Kidney (tissue), 14 donors: ENCODE measurements around the gene PIAS2. TPM values are rescaled to one million over a fixed set of nuclear protein-coding genes. Genes with fewer than 3 reads are reported as not detected.

ENCODE experiments used
- DNase-seq, 5 donors: peaks; one replicate each; pipeline ENCODE4 v3.0.0-alpha.2; 2013 to 2020
- FAIRE-seq: peaks from 2 replicates; lab custom pipeline; 2012; peaks lifted over from hg19 to GRCh38; lab: Jason Lieb, UNC
- H3K27ac ChIP-seq, 2 donors: one replicate each; pipeline ENCODE4 v1.7.0; 2013; ENCODE audit warnings: low read depth in 2 of 2, low read length in 2 of 2, inconsistent platforms in 1 of 2
- H3K27me3 ChIP-seq: one replicate; pipeline ENCODE4 v1.7.1; 2013; ENCODE audit warnings: low read length, inconsistent platforms; ENCODE audit not compliant: control insufficient read depth, insufficient read depth
- H3K36me3 ChIP-seq, 3 donors: one replicate each; pipeline versions ENCODE4 v1.7.0 to v1.7.1; 2013; ENCODE audit warnings: low read length in 3 of 3, control low read depth in 1 of 3, inconsistent platforms in 1 of 3; ENCODE audit not compliant: insufficient read depth in 3 of 3, control insufficient read depth in 2 of 3
- H3K4me1 ChIP-seq, 3 donors: one replicate each; pipeline versions ENCODE4 v1.7.0 to v1.7.1; 2013; ENCODE audit warnings: low read length in 3 of 3, inconsistent platforms in 1 of 3, low read depth in 1 of 3; ENCODE audit not compliant: control insufficient read depth in 2 of 3, insufficient read depth in 2 of 3
- H3K4me3 ChIP-seq, 3 donors: one replicate each; pipeline versions ENCODE4 v1.7.0 to v1.8.1; 2013; ENCODE audit warnings: low read length in 3 of 3, control low read depth in 1 of 3, inconsistent platforms in 1 of 3
- H3K9ac ChIP-seq, 3 donors: one replicate each; pipeline versions ENCODE4 v1.7.0 to v1.7.1; 2013; ENCODE audit warnings: low read length in 3 of 3, control low read depth in 1 of 3, inconsistent platforms in 1 of 3
- H3K9me3 ChIP-seq, 3 donors: one replicate each; pipeline versions ENCODE4 v1.7.0 to v1.7.1; 2013; ENCODE audit warnings: low read length in 3 of 3, control low read depth in 1 of 3, inconsistent platforms in 1 of 3; ENCODE audit not compliant: control insufficient read depth in 2 of 3, insufficient read depth in 1 of 3
- intact Hi-C: fragments of 100-400 bp; cut with DNase I; formaldehyde crosslinking; loops from one replicate; pipeline ENCODE4 v1.11.1; 2022
- polyA plus RNA-seq: library from polyadenylated mRNA; stranded (reverse); fragments of 350-450 nt; fragmentation: Illumina TruSeq; extraction: RNeasy Lipid Tissue Mini Kit (QIAGEN cat#74804); gene quantifications from one replicate; pipeline ENCODE4 v1.2.3, GENCODE V29; 2014; ENCODE audit warnings: low read depth, low replicate concordance; ENCODE audit not compliant: insufficient read depth
- total RNA-seq: library from RNA; stranded (reverse); fragmentation: NEBNext Ultra II Directional; extraction: Animal tissue kit (Norgen Biotek cat#: 25700); gene quantifications from one replicate; pipeline ENCODE4 v1.2.1, GENCODE V29; 2021
- TF ChIP-seq, protein P1 (sequence below): IDR thresholded peaks from 3 replicates; pipeline ENCODE4 v1.5.1; 2012; ENCODE audit warnings: mild to moderate bottlenecking, moderate library complexity, borderline replicate concordance; ENCODE audit not compliant: insufficient read depth; ENCODE audit errors: extremely low read depth
- donor health status: control.
- donor health status: control.
- donor health status: control.
- donor health status: control.
- donor health status: control.
- donor health status: DM: yes; HTN: yes; CAD: no.
- donor health status: Normal renal cell carcinoma (clear cell type).

The PIAS2 gene
- total and polyA plus RNA-seq, 2 donors from 2014 or later = 9.9 to 41.2 TPM

DNA sequence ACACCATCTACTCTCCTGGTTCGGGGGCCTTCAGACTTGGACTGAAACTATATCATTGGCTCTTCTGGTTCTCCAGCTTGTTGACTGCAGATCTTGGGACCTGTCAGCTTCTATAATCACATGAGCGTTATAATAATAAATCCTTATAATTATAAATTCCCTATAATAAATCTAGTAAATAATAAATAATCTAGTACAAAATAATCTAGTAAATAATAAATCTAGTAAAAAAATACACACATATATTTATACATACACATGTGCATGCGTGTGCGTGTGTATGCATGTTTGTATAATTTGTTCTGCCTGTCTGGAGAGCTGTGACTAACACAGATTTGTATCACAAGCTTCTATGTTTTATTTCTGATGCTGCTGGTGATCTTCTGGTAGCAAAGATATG lies 40.9 kb upstream of the PIAS2 start:
- FAIRE-seq = no peak
- Histone ChIP-seq H3K4me1 (no peaks in the 10 kb centered on the region), H3K36me3 (no peaks in the 10 kb centered on the region), H3K27ac (no peak overlapping the region), H3K4me3 (no peak overlapping the region), H3K9ac (no peak overlapping the region), H3K27me3 (no peaks in the 10 kb centered on the region), H3K9me3 (no peaks in the 10 kb centered on the region)
- DNase-seq = no peak
- intact Hi-C loops = no loop called here
- TF ChIP-seq, protein P1, sequence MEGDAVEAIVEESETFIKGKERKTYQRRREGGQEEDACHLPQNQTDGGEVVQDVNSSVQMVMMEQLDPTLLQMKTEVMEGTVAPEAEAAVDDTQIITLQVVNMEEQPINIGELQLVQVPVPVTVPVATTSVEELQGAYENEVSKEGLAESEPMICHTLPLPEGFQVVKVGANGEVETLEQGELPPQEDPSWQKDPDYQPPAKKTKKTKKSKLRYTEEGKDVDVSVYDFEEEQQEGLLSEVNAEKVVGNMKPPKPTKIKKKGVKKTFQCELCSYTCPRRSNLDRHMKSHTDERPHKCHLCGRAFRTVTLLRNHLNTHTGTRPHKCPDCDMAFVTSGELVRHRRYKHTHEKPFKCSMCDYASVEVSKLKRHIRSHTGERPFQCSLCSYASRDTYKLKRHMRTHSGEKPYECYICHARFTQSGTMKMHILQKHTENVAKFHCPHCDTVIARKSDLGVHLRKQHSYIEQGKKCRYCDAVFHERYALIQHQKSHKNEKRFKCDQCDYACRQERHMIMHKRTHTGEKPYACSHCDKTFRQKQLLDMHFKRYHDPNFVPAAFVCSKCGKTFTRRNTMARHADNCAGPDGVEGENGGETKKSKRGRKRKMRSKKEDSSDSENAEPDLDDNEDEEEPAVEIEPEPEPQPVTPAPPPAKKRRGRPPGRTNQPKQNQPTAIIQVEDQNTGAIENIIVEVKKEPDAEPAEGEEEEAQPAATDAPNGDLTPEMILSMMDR = no peak

DNA sequence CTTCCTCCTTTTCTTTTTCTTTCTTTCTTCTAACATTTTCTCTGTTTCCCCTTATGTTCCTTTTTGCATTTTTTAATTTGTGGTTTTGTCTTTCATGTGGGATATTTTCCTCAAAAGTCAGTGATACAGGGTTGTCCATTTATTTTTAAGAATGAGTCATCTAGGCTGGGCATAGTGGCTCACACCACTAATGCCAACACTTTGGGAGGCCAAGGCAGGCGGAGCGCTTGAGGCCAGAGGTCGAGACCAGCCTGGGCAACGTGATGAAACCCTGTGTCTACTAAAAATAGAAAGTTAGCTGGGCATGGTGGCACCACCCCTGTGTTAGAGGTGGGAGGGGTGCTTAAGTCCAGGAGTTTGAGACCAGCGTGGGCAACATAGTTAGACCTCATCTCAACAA lies 35.9 kb upstream of the PIAS2 start:
- no peak overlapping the region for H3K9ac ChIP-seq
- H3K27me3 ChIP-seq = no peaks in the 10 kb centered on the region
- TF ChIP-seq, protein P1 = no peak
- no peak overlapping the region for H3K4me3 ChIP-seq
- intact Hi-C loops = no loop called here
- no peak overlapping the region for H3K27ac ChIP-seq
- FAIRE-seq (no peak), DNase-seq (no peak)
- no peaks in the 10 kb centered on the region for H3K4me1 ChIP-seq
- no peaks in the 10 kb centered on the region for H3K36me3 ChIP-seq
- no peaks in the 10 kb centered on the region for H3K9me3 ChIP-seq

DNA sequence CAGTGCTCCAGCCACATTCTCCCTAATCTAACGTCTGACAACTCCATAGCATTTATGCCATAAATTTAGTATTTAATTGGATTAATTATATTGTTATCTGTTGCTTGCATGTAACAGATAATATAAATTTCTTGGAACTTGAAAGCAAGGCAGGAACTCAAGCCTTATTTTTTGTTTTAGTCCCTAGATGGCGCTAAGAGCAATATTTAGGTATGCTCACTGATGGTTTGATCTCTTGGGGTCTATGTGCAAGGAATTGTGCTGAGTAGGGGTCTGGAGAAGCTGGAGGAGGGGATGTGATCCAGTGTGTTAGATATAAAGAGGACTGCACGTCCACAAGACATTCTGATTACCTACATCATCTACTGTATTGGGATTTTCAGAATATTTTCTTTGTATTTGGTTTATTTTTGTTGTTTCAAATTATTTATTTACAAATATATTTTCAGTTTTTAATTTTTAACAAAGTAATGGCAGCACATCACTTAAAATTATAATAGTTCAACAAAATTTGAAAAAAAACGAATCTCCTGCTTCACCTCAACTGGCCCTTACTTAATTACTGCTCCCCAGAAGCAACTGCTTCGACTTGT lies 32.9 kb upstream of the PIAS2 start:
- DNase-seq (peak in 1 of 5 donors; percentile 16), FAIRE-seq (no peak)
- H3K9me3 ChIP-seq = no peaks in the 10 kb centered on the region
- no peaks in the 10 kb centered on the region for H3K36me3 ChIP-seq
- no peak overlapping the region for H3K9ac ChIP-seq
- H3K4me1 ChIP-seq = peaks cover 0 to 2% (median 0%) of the 10 kb centered on the region in 3 donors
- intact Hi-C loops = no loop called here
- TF ChIP-seq, protein P1 = peak; percentile 6
- H3K27ac ChIP-seq = no peak overlapping the region
- H3K4me3 ChIP-seq = no peak overlapping the region
- no peaks in the 10 kb centered on the region for H3K27me3 ChIP-seq
